Dendritic cell treated with granulocyte-macrophage colony-stimulating factor and Interleukin-4, amounts not matched to agents 40 ng/mL and 50 ng/mL, for 4 days (primary cell): ENCODE measurements around the gene GP1BA.

Experiments used
- H3K27ac Mint-ChIP-seq: one replicate; pipeline ENCODE4 v1.8.0; 2022; ENCODE audit warnings: mild to moderate bottlenecking, mixed read lengths
- H3K27me3 Mint-ChIP-seq: one replicate; pipeline ENCODE4 v1.8.0; 2022; ENCODE audit warnings: mild to moderate bottlenecking, mixed read lengths
- H3K36me3 Mint-ChIP-seq: one replicate; pipeline ENCODE4 v1.8.0; 2022; ENCODE audit warnings: low read depth, mixed read lengths
- H3K4me1 Mint-ChIP-seq: one replicate; pipeline ENCODE4 v1.8.0; 2022; ENCODE audit warnings: low read depth, mixed read lengths
- H3K4me3 Mint-ChIP-seq: one replicate; pipeline ENCODE4 v1.8.0; 2022; ENCODE audit warnings: mild to moderate bottlenecking, moderate library complexity, mixed read lengths
- H3K9me3 Mint-ChIP-seq: one replicate; pipeline ENCODE4 v1.8.0; 2022; ENCODE audit warnings: mixed read lengths
- intact Hi-C: fragments of 100-400 bp; cut with micrococcal nuclease; formaldehyde crosslinking; loops from one replicate; pipeline ENCODE4 v1.15.0; 2022

The GP1BA gene

GRCh38 chr17:4947411-4948165, 15.5 kb downstream of the GP1BA start:
- peak overlapping the region; percentile 84 for H3K4me3 Mint-ChIP-seq
- H3K36me3 Mint-ChIP-seq: peaks cover 63% of the 10 kb centered on the region
- H3K27ac Mint-ChIP-seq: peak overlapping the region; percentile 90
- H3K9me3 Mint-ChIP-seq: no peaks in the 10 kb centered on the region
- intact Hi-C loops: loop anchor here (1.0 to 5.0 kb wide), 4 partner anchors 7 to 40 kb away; partner anchors contain the start of genes CAMTA2, RNF167, SLC25A11 and SPAG7
- peaks cover 68% of the 10 kb centered on the region for H3K4me1 Mint-ChIP-seq
- H3K27me3 Mint-ChIP-seq: no peaks in the 10 kb centered on the region

- Mint-ChIP-seq H3K27me3 (no peaks in the 10 kb centered on the region), H3K9me3 (no peaks in the 10 kb centered on the region), H3K4me3 (peak within 1 kb of the TSS; percentile 84), H3K4me1 (peaks cover 60% of the 10 kb centered on the region), H3K36me3 (peaks cover 56% of the 10 kb centered on the region), H3K27ac (peak within 1 kb of the TSS; percentile 90)
- intact Hi-C loops: loop anchor here (1.0 to 5.0 kb wide), 4 partner anchors 8 to 41 kb away; partner anchors contain the start of genes CAMTA2, RNF167, SLC25A11 and SPAG7
Measured at GRCh38 chr17:4948166-4948930, 16.3 kb downstream of the GP1BA start, which contains the start of gene PFN1. Gene PFN1 (minus strand): TSS chr17:4948530. CDS start chr17:4948394, 136 bp downstream.

- Mint-ChIP-seq H3K9me3 (no peaks in the 10 kb centered on the region), H3K4me1 (peaks cover 60% of the 10 kb centered on the region), H3K4me3 (peak overlapping the region; percentile 84), H3K36me3 (peaks cover 50% of the 10 kb centered on the region), H3K27me3 (no peaks in the 10 kb centered on the region), H3K27ac (peak overlapping the region; percentile 90)
- intact Hi-C loops: loop anchor here (1.0 to 5.0 kb wide), 4 partner anchors 9 to 42 kb away; partner anchors contain the start of genes CAMTA2, RNF167, SLC25A11 and SPAG7
Measured at GRCh38 chr17:4948931-4949320, 16.8 kb downstream of the GP1BA start.

- Mint-ChIP-seq H3K27ac (peak overlapping the region; percentile 90), H3K4me1 (peaks cover 56% of the 10 kb centered on the region), H3K36me3 (peaks cover 44% of the 10 kb centered on the region), H3K27me3 (no peaks in the 10 kb centered on the region), H3K4me3 (peak overlapping the region; percentile 84), H3K9me3 (no peaks in the 10 kb centered on the region)
- intact Hi-C loops: loop anchor here (5.0 kb wide), 2 partner anchors 38 to 42 kb away; partner anchors contain the start of gene CAMTA2
Measured at GRCh38 chr17:4949321-4950074, 17.4 kb downstream of the GP1BA start.

GRCh38 chr17:4950075-4950745, 18.1 kb downstream of the GP1BA start:
- intact Hi-C loops: no loop called here
- peak overlapping the region; percentile 90 for H3K27ac Mint-ChIP-seq
- H3K36me3 Mint-ChIP-seq: peaks cover 37% of the 10 kb centered on the region
- H3K4me3 Mint-ChIP-seq: peak overlapping the region; percentile 75
- H3K27me3 Mint-ChIP-seq: no peaks in the 10 kb centered on the region
- no peaks in the 10 kb centered on the region for H3K9me3 Mint-ChIP-seq
- peaks cover 49% of the 10 kb centered on the region for H3K4me1 Mint-ChIP-seq

- peaks cover 31% of the 10 kb centered on the region for H3K36me3 Mint-ChIP-seq
- no peaks in the 10 kb centered on the region for H3K9me3 Mint-ChIP-seq
- peak within 1 kb of the TSS; percentile 75 for H3K4me3 Mint-ChIP-seq
- peak within 1 kb of the TSS; percentile 90 for H3K27ac Mint-ChIP-seq
- peaks cover 46% of the 10 kb centered on the region for H3K4me1 Mint-ChIP-seq
- H3K27me3 Mint-ChIP-seq: peaks cover under 1% of the 10 kb centered on the region
- intact Hi-C loops: no loop called here
Measured at GRCh38 chr17:4950746-4951204, 18.7 kb downstream of the GP1BA start, which contains the start of gene ENO3. Gene ENO3 (plus strand): TSS chr17:4951119. CDS start chr17:4951830, 711 bp downstream.

- Mint-ChIP-seq H3K36me3 (peaks cover 24% of the 10 kb centered on the region), H3K4me3 (no peak overlapping the region), H3K4me1 (peaks cover 47% of the 10 kb centered on the region), H3K9me3 (no peaks in the 10 kb centered on the region), H3K27me3 (peaks cover 5% of the 10 kb centered on the region), H3K27ac (peak overlapping the region; percentile 90)
- intact Hi-C loops: no loop called here
Measured at GRCh38 chr17:4951486-4951885, 19.4 kb downstream of the GP1BA start.

- no peaks in the 10 kb centered on the region for H3K9me3 Mint-ChIP-seq
- H3K27ac Mint-ChIP-seq: peak overlapping the region; percentile 16
- no peak overlapping the region for H3K4me3 Mint-ChIP-seq
- peaks cover 18% of the 10 kb centered on the region for H3K36me3 Mint-ChIP-seq
- peaks cover 49% of the 10 kb centered on the region for H3K4me1 Mint-ChIP-seq
- peaks cover 5% of the 10 kb centered on the region for H3K27me3 Mint-ChIP-seq
- intact Hi-C loops: no loop called here
Measured at GRCh38 chr17:4953451-4953961, 21.4 kb downstream of the GP1BA start.

- H3K4me1 Mint-ChIP-seq: peaks cover 45% of the 10 kb centered on the region
- peaks cover 30% of the 10 kb centered on the region for H3K36me3 Mint-ChIP-seq
- intact Hi-C loops: no loop called here
- H3K27me3 Mint-ChIP-seq: peaks cover 5% of the 10 kb centered on the region
- no peak overlapping the region for H3K27ac Mint-ChIP-seq
- H3K9me3 Mint-ChIP-seq: no peaks in the 10 kb centered on the region
- H3K4me3 Mint-ChIP-seq: no peak overlapping the region
Measured at GRCh38 chr17:4955091-4955490, 23.0 kb downstream of the GP1BA start.

GRCh38 chr17:4956493-4957061, 24.5 kb downstream of the GP1BA start:
- no peak overlapping the region for H3K4me3 Mint-ChIP-seq
- peaks cover 45% of the 10 kb centered on the region for H3K36me3 Mint-ChIP-seq
- intact Hi-C loops: no loop called here
- no peaks in the 10 kb centered on the region for H3K9me3 Mint-ChIP-seq
- peaks cover 5% of the 10 kb centered on the region for H3K27me3 Mint-ChIP-seq
- H3K27ac Mint-ChIP-seq: peak overlapping the region; percentile 61
- H3K4me1 Mint-ChIP-seq: peaks cover 30% of the 10 kb centered on the region

GRCh38 chr17:4958102-4958501, 26.0 kb downstream of the GP1BA start:
- Mint-ChIP-seq H3K4me3 (no peak overlapping the region), H3K36me3 (peaks cover 50% of the 10 kb centered on the region), H3K4me1 (peaks cover 25% of the 10 kb centered on the region), H3K27ac (no peak overlapping the region), H3K27me3 (peaks cover 5% of the 10 kb centered on the region), H3K9me3 (no peaks in the 10 kb centered on the region)
- intact Hi-C loops: no loop called here

- Mint-ChIP-seq H3K4me3 (no peak overlapping the region), H3K4me1 (peaks cover 27% of the 10 kb centered on the region), H3K27ac (peak overlapping the region; percentile 57), H3K27me3 (peaks cover 5% of the 10 kb centered on the region), H3K9me3 (no peaks in the 10 kb centered on the region), H3K36me3 (peaks cover 57% of the 10 kb centered on the region)
- intact Hi-C loops: no loop called here
Measured at GRCh38 chr17:4959261-4959965, 27.3 kb downstream of the GP1BA start.
